SK-N-SH treated with all-trans-retinoic acid at 6 μM for 48 hours (cell line): ENCODE results near the gene RAB3IL1.

ENCODE experiments used
- ARNTL ChIP-seq: fragments of 450-650 bp; formaldehyde crosslinking; IDR thresholded peaks from 2 replicates; pipeline ENCODE4 v1.5.0; 2020; ENCODE audit warnings: low read depth, mild to moderate bottlenecking, moderate library complexity, borderline replicate concordance
- GLIS3 ChIP-seq: fragments of 250-450 bp; sonication (Bioruptor Pico); IDR thresholded peaks from 2 replicates; pipeline ENCODE4 v1.5.0; 2020; ENCODE audit warnings: mild to moderate bottlenecking, moderate library complexity
- ISL1 ChIP-seq: fragments of 250-450 bp; sonication (Bioruptor Pico); IDR thresholded peaks from 2 replicates; pipeline ENCODE4 v2.1.2; 2022; ENCODE audit warnings: mild to moderate bottlenecking, moderate library complexity
- SNAI2 ChIP-seq: fragments of 250-450 bp; sonication (Bioruptor Pico); IDR thresholded peaks from 2 replicates; pipeline ENCODE4 v1.5.0; 2020; ENCODE audit warnings: mild to moderate bottlenecking, moderate library complexity
- ZFP3 ChIP-seq: fragments of 250-450 bp; sonication (Bioruptor Pico); IDR thresholded peaks from 2 replicates; pipeline ENCODE4 v1.5.0; 2020; ENCODE audit warnings: mild to moderate bottlenecking, moderate library complexity
- ZNF565 ChIP-seq: fragments of 450-650 bp; formaldehyde crosslinking; conservative IDR thresholded peaks from 2 replicates; pipeline ENCODE4 v1.5.0; 2020; ENCODE audit warnings: low read depth, mild to moderate bottlenecking, moderate library complexity
- TF ChIP-seq, protein P1 (sequence below): fragments of 250-450 bp; sonication (Bioruptor Pico); IDR thresholded peaks from 2 replicates; pipeline ENCODE4 v1.5.1; 2021; ENCODE audit warnings: mild to moderate bottlenecking, moderate library complexity

DNA sequence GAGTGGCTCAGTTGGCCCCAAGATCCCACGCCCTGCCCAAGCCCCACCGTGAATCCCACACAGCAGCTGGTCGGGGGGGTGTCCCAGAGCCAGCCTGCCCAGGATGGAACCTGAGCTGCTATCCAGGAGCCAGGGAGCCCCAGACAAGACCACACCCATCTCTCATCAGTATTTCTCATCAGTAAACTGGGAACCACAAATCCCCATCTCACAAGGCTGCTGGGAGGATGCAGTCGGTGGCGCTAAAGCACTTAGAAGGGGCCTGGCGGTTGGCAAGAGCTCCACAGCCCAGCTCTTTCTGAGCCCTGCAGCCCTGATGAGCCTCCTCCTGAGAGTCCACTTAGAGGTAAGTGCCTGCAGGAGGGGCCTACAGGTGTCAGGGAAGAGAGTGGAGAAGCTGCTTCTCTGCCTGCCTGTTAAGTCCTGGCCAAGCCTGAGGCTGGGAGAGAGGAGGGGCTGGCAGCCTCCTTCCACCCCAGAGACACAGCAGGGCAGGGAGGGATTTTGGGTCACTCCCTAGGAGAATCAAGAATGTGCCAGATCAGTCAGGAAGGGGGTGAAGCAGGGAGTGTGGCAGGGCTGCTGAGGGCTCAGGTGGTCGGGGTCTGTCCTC lies 32.1 kb downstream of the RAB3IL1 start:
- TF ChIP-seq SNAI2 (no peak), ISL1 (no peak), ZFP3 (CRISPR knock-in tag) (no peak), ARNTL (CRISPR knock-in tag) (no peak), ZNF565 (CRISPR knock-in tag) (no peak), GLIS3 (CRISPR knock-in tag) (no peak)
- TF ChIP-seq, protein P1, sequence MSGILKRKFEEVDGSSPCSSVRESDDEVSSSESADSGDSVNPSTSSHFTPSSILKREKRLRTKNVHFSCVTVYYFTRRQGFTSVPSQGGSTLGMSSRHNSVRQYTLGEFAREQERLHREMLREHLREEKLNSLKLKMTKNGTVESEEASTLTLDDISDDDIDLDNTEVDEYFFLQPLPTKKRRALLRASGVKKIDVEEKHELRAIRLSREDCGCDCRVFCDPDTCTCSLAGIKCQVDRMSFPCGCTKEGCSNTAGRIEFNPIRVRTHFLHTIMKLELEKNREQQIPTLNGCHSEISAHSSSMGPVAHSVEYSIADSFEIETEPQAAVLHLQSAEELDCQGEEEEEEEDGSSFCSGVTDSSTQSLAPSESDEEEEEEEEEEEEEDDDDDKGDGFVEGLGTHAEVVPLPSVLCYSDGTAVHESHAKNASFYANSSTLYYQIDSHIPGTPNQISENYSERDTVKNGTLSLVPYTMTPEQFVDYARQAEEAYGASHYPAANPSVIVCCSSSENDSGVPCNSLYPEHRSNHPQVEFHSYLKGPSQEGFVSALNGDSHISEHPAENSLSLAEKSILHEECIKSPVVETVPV (CRISPR knock-in tag) = no peak
